ENCODE results near the gene REC8. TPM values are rescaled to one million over a fixed set of nuclear protein-coding genes. Genes with fewer than 3 reads are reported as not detected.

Gene REC8
- 1 to 10 TPM; 3.8 to 4.7 TPM for total RNA-seq
- polyA plus RNA-seq = 1 to 10 TPM; 2.3 to 3.8 TPM

- TF ChIP-seq EGR1 (IDR thresholded peaks at IDR 0.05; ENCODE audit: low read depth in 2 of 2) = no peak
- no peak for TF ChIP-seq REST (IDR thresholded peaks at IDR 0.05)
- TF ChIP-seq TAF1 (conservative IDR thresholded peaks at IDR 0.05) = no peak
- no peak for TF ChIP-seq YY1 (IDR thresholded peaks at IDR 0.05)
- no peak for TF ChIP-seq HNF4G (IDR thresholded peaks at IDR 0.05)
- TF ChIP-seq GABPA (IDR thresholded peaks at IDR 0.05 in 1 of 2, conservative IDR thresholded peaks at IDR 0.05 in 1 of 2) = no peak
- peak; percentile 45 for TF ChIP-seq NR2F2 (IDR thresholded peaks at IDR 0.05)
- TF ChIP-seq HNF4A (conservative IDR thresholded peaks at IDR 0.05) = no peak
- TF ChIP-seq FOXA2 (IDR thresholded peaks at IDR 0.05) = no peak
- TF ChIP-seq FOXA1 (IDR thresholded peaks at IDR 0.05) = no peak
- TF ChIP-seq CTCF (IDR thresholded peaks at IDR 0.05; ENCODE audit: low read depth, low read length, missing input control) = no peak
- TF ChIP-seq JUND (IDR thresholded peaks at IDR 0.05) = no peak
- TF ChIP-seq MAX (IDR thresholded peaks at IDR 0.05) = no peak
- peak in 1 of 2 donors; percentile 38 for TF ChIP-seq RXRA (IDR thresholded peaks at IDR 0.05)
- TF ChIP-seq ATF3 (IDR thresholded peaks at IDR 0.05) = no peak
- peak; percentile 47 for TF ChIP-seq SP1 (IDR thresholded peaks at IDR 0.05)
- no peak for TF ChIP-seq RAD21 (IDR thresholded peaks at IDR 0.05)
- TF ChIP-seq ZBTB33 (IDR thresholded peaks at IDR 0.05) = no peak
- WGBS = 61% methylated on average over 63 of the region's 63 CpGs
- Histone ChIP-seq H3K36me3 (ENCODE audit: control insufficient read depth in 4 of 4, insufficient read depth in 3 of 4, low read depth in 1 of 4, low read length in 3 of 4) (peaks cover 3 to 36% (median 17%) of the 10 kb centered on the region in 4 donors), H3K4me3 (ENCODE audit: low read depth in 1 of 3, low read length in 3 of 3) (no peak within 1 kb of the TSS), H3K9me3 (ENCODE audit: control insufficient read depth in 4 of 4, low read length in 3 of 4) (no peaks in the 10 kb centered on the region), H3K27me3 (ENCODE audit: control insufficient read depth in 4 of 4, insufficient read depth in 4 of 4, low read length in 3 of 4) (no peaks in the 10 kb centered on the region), H3K4me1 (ENCODE audit: control insufficient read depth in 4 of 4, insufficient read depth in 4 of 4, low read length in 3 of 4) (no peaks in the 10 kb centered on the region), H3K27ac (ENCODE audit: low read depth in 1 of 2, low read length in 2 of 2) (peak within 1 kb of the TSS in 1 of 2 donors; percentile 17), H3K9ac (ENCODE audit: low read depth in 1 of 2, low read length in 2 of 2) (no peak within 1 kb of the TSS)
- peak; percentile 66 for DNase-seq (ENCODE audit: low spot score)
Measured at GRCh38 chr14:24171422-24172260, at the start of gene REC8. TSS of gene REC8 (plus strand) at chr14:24172080. CDS start at chr14:24172553, 473 bp downstream.
